Hepatocyte (in vitro differentiated cells): ENCODE results near the gene ITGB3.

Source experiments
- EZH2 ChIP-seq: fragments of 200-600 bp; sonication (generic); IDR thresholded peaks from 2 replicates; pipeline ENCODE4 v1.6.1; 2016; ENCODE audit warnings: antibody characterized with exemption, mild to moderate bottlenecking, borderline replicate concordance
- TF ChIP-seq, protein P1 (sequence below): fragments of 200-600 bp; sonication (generic); IDR thresholded peaks from 2 replicates; pipeline ENCODE4 v1.5.1; 2016; ENCODE audit warnings: antibody characterized with exemption, mild to moderate bottlenecking; ENCODE audit not compliant: poor library complexity

GRCh38 chr17:47205419-47205963 lies 48.1 kb upstream of the ITGB3 start:
- TF ChIP-seq, protein P1, sequence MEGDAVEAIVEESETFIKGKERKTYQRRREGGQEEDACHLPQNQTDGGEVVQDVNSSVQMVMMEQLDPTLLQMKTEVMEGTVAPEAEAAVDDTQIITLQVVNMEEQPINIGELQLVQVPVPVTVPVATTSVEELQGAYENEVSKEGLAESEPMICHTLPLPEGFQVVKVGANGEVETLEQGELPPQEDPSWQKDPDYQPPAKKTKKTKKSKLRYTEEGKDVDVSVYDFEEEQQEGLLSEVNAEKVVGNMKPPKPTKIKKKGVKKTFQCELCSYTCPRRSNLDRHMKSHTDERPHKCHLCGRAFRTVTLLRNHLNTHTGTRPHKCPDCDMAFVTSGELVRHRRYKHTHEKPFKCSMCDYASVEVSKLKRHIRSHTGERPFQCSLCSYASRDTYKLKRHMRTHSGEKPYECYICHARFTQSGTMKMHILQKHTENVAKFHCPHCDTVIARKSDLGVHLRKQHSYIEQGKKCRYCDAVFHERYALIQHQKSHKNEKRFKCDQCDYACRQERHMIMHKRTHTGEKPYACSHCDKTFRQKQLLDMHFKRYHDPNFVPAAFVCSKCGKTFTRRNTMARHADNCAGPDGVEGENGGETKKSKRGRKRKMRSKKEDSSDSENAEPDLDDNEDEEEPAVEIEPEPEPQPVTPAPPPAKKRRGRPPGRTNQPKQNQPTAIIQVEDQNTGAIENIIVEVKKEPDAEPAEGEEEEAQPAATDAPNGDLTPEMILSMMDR, result no peak
- no peak for TF ChIP-seq EZH2
